Measurements from ENCODE around the gene PHF12.

GRCh38 chr17:28911411-28912045 is 39.8 kb downstream of the PHF12 start:
- TF ChIP-seq MAFK (IDR thresholded peaks at IDR 0.05; ENCODE audit: low read depth, low read length) (no peak), CTCF (conservative IDR thresholded peaks at IDR 0.05; ENCODE audit: low read depth, low read length) (no peak), CHD1 (IDR thresholded peaks at IDR 0.05; ENCODE audit: low read depth, low read length) (no peak), MAZ (IDR thresholded peaks at IDR 0.05; ENCODE audit: borderline replicate concordance, low read depth, low read length) (no peak), CEBPB (IDR thresholded peaks at IDR 0.05; ENCODE audit: low read depth, low read length) (no peak), RAD21 (IDR thresholded peaks at IDR 0.05; ENCODE audit: low read length) (no peak), RCOR1 (IDR thresholded peaks at IDR 0.05; ENCODE audit: insufficient replicate concordance, low read length) (no peak), POLR2A (IDR thresholded peaks at IDR 0.05; ENCODE audit: low read depth, low read length) (no peak), BHLHE40 (IDR thresholded peaks at IDR 0.05; ENCODE audit: low read depth, low read length) (no peak)
